ENCODE results near the gene RPS21. TPM values are rescaled to one million over a fixed set of nuclear protein-coding genes. Genes with fewer than 3 reads are reported as not detected.
A peak's percentile ranks its signal among the peaks of the same experiment; 100 is the strongest.

The RPS21 gene
- total and polyA plus RNA-seq, 5 donors, result 703 to 2,060 (median 755) TPM

DNA sequence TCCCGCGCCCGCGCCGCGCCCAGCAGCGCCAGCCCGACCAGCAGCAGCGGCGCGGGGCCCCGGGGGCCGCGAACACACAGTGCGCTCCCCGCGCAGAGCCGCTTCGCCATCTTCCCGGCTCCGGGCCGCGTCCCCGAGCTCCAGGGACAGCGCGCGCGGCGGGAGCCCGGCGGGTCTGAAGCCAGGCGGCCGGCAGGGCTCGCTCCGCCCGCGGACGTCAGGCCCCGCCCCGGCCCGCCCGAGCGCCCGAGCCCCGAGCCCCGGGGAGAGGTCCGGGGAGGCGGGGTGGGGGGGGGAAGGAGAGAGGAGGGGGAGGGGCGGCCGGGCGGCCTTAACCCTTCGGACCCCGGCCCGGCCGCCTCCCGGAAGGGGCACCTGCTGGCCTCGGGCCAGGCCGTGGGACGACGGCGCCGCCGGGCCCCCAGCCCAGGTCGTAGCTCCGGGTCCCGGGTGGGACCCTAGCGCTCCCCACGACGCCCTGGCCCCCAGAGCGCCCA is 19.7 kb upstream of the RPS21 start, which contains the start of gene LAMA5:
TSS of gene LAMA5 (minus strand) at position 177 of the 497 bp plus-strand sequence. CDS start at position 110, 67 bp downstream.
- peak; percentile 68 to 89 (median 88) for DNase-seq
- H3K4me3 ChIP-seq (ENCODE audit: low read length), result peak within 1 kb of the TSS; percentile 84
- WGBS, result under 1% methylated on average over 66 of the region's 70 CpGs
- no peaks in the 10 kb centered on the region for H3K9me3 ChIP-seq (ENCODE audit: control insufficient read depth, low read length)
- peak; percentile 18 to 51 for ATAC-seq
- peak within 1 kb of the TSS; percentile 61 for H3K27ac ChIP-seq (ENCODE audit: low read length)
- no peaks in the 10 kb centered on the region for H3K27me3 ChIP-seq (ENCODE audit: control insufficient read depth, insufficient read depth)
- intact Hi-C loops (cut with DNase I), result no loop called here
- peaks cover 13% of the 10 kb centered on the region for H3K4me1 ChIP-seq (ENCODE audit: control insufficient read depth, insufficient read depth, low read length)

DNA sequence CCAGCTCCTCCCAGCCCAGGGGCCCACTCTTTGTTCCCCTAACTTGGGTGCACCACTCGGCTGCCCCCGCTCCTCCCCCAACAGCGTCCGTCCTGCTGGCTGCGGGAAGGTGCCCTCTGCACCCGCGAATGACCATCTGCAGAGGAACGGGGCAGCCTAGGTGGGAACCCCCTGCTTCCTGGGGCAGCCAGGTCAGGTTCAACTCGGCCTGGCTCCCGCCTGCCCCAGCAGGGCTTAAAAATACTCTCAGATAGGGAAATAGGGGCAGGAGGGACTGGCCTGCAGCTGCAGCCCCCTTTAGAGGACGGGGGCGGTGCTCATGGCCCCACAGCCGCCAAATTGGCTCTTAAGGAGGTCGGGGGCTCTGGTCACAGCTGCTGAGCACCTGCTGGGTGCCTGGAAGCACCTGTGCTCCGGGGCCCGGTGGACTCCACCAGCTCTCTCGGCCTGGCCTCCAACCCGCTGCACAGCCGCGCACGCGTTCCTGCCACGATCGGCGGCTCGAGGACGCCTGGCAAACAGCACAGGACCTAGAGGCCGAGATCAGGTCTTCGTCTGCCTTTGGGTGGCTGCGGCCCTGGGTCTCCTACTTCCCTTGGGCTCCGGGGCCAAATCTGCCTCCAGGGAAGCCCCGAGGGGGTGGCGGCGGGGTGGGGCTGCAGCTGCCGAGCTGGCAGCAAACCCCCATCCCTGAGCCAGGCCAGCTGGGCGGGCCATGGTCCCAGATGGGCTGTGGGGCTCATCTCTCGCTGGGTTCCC is 19.1 kb upstream of the RPS21 start:
- H3K27me3 ChIP-seq (ENCODE audit: control insufficient read depth, insufficient read depth), result no peaks in the 10 kb centered on the region
- ATAC-seq (no peak), DNase-seq (peak; percentile 53 to 85 (median 79))
- H3K4me1 ChIP-seq (ENCODE audit: control insufficient read depth, insufficient read depth, low read length), result peaks cover 8% of the 10 kb centered on the region
- H3K27ac ChIP-seq (ENCODE audit: low read length), result peak overlapping the region; percentile 24
- H3K4me3 ChIP-seq (ENCODE audit: low read length), result peak overlapping the region; percentile 84
- no peaks in the 10 kb centered on the region for H3K9me3 ChIP-seq (ENCODE audit: control insufficient read depth, low read length)
- 5% methylated on average over 37 of the region's 37 CpGs for WGBS
- intact Hi-C loops (cut with DNase I), result no loop called here

DNA sequence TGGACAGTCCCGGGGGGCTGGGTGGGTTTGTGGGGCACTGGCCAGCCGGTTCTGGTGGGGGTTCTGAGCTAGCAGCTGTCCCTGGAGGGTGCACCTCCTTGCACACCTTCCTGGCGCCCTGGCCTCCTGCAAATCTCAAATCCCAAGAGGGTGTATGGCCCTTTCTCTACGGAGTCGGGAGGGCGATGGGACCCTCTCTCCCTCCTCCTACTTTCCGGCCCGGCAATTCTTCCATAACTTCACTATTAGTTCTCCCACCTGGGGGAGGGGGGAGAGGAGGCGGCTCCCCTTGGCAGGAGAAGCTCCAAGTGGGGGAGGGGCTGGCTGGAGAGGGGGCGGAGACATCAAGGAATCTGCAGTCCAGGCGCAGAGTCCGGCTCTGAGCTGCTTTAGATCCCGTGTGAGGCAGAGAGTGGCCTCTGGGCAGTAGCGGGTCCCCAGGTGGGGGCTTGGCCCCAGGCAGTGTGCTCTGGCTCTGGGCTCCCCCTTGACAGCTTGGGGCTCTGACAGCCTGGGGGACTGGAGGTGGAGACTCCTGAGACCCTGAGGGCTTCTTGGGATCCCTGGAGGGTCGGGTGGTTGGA is 18.4 kb upstream of the RPS21 start:
- ATAC-seq, result no peak
- Histone ChIP-seq H3K4me1 (ENCODE audit: control insufficient read depth, insufficient read depth, low read length) (peaks cover 5% of the 10 kb centered on the region), H3K27me3 (ENCODE audit: control insufficient read depth, insufficient read depth) (no peaks in the 10 kb centered on the region), H3K9me3 (ENCODE audit: control insufficient read depth, low read length) (no peaks in the 10 kb centered on the region), H3K27ac (ENCODE audit: low read length) (no peak overlapping the region), H3K4me3 (ENCODE audit: low read length) (no peak overlapping the region)
- DNase-seq, result peak; percentile 47 to 84 (median 76)
- WGBS, result 10% methylated on average over 15 of the region's 15 CpGs
- intact Hi-C loops (cut with DNase I), result no loop called here

DNA sequence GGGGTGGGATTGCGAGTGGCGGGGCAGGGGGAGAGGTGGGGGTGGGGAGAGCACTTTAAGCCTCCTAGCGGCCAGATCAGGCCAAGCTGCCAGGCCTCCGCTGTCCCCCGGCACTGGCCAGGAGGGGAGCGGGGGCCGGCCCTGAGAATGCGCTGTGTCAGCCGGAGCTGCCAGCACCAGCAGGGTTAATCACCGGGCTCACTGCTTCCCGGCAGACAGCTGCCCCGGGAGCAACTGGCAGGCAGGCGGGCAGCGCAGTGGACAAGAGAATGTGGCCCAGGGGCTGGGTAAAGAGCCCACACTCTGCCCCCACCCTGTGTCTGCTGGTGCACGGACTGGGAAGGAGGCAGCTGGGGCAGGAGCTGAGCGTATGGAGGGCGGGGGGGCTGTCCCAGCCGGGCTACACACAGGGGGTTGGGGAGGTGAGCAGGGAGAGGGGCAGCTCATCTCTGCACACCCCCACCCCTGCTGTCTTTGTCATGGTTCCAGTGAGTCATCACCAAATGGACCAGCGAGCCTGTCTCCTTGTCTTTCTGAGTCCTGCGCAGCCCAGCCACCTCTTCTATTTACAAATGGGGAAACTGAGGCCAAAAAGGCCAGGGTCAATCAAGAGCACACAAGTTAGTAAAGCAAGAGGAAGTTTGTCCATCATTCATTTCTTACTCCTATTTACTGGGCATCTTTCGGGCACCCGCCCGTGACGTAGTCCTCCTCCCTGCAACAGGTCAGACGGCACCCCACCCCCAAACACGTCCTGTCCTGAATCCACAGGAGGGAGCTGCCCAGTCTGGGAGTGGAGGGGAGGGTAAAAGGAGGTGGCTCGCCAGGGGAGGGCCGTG is 17.7 kb upstream of the RPS21 start:
- 21% methylated on average over 28 of the region's 28 CpGs for WGBS
- intact Hi-C loops (cut with DNase I), result no loop called here
- no peak overlapping the region for H3K4me3 ChIP-seq (ENCODE audit: low read length)
- H3K9me3 ChIP-seq (ENCODE audit: control insufficient read depth, low read length), result no peaks in the 10 kb centered on the region
- H3K27me3 ChIP-seq (ENCODE audit: control insufficient read depth, insufficient read depth), result no peaks in the 10 kb centered on the region
- ATAC-seq (peak in 1 of 2 donors; percentile 3), DNase-seq (peak in 2 of 3 donors; percentile 67 to 72)
- H3K27ac ChIP-seq (ENCODE audit: low read length), result no peak overlapping the region
- H3K4me1 ChIP-seq (ENCODE audit: control insufficient read depth, insufficient read depth, low read length), result peaks cover 2% of the 10 kb centered on the region

DNA sequence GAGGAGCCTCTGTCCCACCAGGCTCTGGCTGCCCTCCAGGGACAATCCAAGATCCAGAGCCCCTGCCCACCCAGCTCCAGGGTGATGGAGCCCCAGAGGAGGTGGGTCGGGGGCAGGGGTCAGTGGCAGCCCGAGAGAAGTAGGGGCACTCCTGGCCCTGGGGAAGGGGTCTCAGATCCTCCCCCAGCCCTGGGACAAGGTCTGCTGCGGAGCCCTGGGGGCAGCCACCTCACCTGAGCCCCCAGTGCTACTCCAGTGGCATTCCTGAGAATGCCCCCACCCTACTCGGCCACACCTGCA is 17.1 kb upstream of the RPS21 start:
- Histone ChIP-seq H3K4me1 (ENCODE audit: control insufficient read depth, insufficient read depth, low read length) (peaks cover 2% of the 10 kb centered on the region), H3K9me3 (ENCODE audit: control insufficient read depth, low read length) (no peaks in the 10 kb centered on the region), H3K27me3 (ENCODE audit: control insufficient read depth, insufficient read depth) (no peaks in the 10 kb centered on the region), H3K4me3 (ENCODE audit: low read length) (no peak overlapping the region), H3K27ac (ENCODE audit: low read length) (no peak overlapping the region)
- DNase-seq (no peak), ATAC-seq (no peak)
- WGBS, result 65% methylated on average over 4 of the region's 4 CpGs
- intact Hi-C loops (cut with DNase I), result no loop called here

DNA sequence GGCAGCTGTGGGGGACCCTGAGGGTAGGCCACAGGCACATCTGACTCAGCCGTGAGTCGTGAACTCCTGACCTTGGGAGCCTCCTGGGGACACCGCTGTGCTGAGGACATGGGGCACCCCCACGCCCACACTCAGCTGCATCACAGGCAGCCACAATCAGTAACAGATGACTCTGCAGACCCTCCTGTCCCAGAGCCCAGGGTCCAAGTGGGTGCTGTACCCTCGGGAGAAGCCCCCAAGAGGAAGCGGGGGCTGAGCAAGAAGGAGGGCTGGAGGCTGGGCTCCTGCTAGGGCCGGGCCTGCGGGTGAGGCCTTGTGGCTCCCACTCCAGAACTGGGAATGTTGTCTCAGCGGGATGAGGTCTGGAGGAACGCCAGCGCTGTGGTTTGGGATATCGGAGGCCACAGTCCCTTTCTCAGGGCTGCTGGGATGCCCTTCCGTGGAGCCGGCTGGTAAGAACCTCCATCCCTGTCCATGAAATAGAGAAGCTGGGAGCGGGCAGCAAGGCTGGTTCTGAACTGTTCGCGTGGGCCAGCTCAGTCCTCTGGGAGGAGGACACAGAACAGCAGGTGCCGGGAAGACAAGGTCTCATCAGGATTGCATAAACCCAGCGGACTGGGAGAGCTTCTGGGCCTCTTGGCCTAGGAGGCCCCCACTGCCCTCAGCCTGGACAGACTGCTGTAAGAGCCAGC is 16.6 kb upstream of the RPS21 start:
- ATAC-seq (no peak), DNase-seq (peak in 2 of 3 donors; percentile 75 to 79)
- Histone ChIP-seq H3K4me1 (ENCODE audit: control insufficient read depth, insufficient read depth, low read length) (peaks cover 2% of the 10 kb centered on the region), H3K4me3 (ENCODE audit: low read length) (no peak overlapping the region), H3K27ac (ENCODE audit: low read length) (peak overlapping the region; percentile 6), H3K9me3 (ENCODE audit: control insufficient read depth, low read length) (no peaks in the 10 kb centered on the region), H3K27me3 (ENCODE audit: control insufficient read depth, insufficient read depth) (no peaks in the 10 kb centered on the region)
- WGBS, result 55% methylated on average over 19 of the region's 19 CpGs
- intact Hi-C loops (cut with DNase I), result no loop called here

DNA sequence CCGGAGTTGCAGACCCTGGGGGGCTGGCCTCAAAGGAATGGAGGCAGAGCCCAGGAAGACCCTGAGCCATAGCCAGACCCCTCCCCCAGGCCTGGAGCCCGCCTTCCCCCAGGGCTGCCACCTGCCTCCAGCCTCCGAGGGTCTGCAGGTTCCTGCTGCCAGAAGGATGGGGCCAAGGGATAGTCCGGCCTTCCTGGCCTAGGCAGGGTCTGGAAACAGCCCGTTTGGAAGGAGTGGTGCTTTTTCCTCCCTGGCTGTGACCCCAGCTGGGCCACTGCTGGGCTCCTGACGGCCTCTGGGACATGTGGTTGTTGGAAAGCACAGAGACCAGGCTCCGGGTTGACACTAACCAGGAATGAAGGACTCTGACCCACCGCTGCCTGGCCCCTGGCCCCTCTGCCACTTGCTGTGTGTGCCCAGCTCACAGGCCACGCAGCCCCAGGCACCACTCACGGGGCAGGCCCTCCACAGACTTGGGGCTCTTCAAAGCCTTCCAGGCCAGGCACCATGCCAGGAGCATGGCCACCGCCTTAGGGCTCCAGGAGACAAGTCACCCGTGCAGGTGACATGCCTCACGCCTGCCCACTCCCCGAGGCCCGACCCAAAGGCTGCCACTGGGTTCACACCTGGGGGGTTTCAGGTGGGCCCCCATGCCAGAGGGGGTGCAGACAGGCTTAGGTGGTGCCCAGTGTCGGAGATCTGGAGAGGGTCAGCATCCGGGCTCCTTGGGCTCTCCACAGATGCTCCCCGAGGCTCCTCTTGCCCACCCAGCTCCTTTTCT is 15.9 kb upstream of the RPS21 start:
- H3K27ac ChIP-seq (ENCODE audit: low read length), result no peak overlapping the region
- ATAC-seq (no peak), DNase-seq (peak in 2 of 3 donors; percentile 60 to 67)
- intact Hi-C loops (cut with DNase I), result no loop called here
- no peak overlapping the region for H3K4me3 ChIP-seq (ENCODE audit: low read length)
- no peaks in the 10 kb centered on the region for H3K27me3 ChIP-seq (ENCODE audit: control insufficient read depth, insufficient read depth)
- 69% methylated on average over 18 of the region's 18 CpGs for WGBS
- H3K4me1 ChIP-seq (ENCODE audit: control insufficient read depth, insufficient read depth, low read length), result peaks cover 2% of the 10 kb centered on the region
- no peaks in the 10 kb centered on the region for H3K9me3 ChIP-seq (ENCODE audit: control insufficient read depth, low read length)

DNA sequence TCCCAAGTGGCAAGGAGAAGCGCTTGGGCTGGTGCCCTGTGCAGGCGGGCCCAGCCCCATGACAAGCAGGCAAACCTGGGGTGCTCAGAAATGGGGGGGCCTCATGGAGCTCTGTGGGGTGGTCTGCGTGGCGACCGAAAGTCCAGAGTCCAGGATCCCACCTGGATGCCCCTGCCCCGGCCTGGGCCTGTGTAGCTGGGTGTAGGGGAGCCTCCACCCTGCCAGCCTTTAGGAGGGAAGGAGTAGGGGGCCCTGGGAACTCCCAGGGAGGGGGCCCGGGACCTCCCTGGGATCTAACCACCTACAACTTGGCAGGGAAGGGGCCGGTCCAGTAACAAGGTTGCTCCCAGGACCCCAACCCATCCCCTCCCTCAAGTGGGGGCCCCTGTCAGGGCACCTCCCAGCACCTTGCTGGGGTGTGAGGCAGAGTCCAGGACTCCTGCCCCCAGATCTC is 15.3 kb upstream of the RPS21 start:
- no peaks in the 10 kb centered on the region for H3K27me3 ChIP-seq (ENCODE audit: control insufficient read depth, insufficient read depth)
- peak in 1 of 3 donors; percentile 56 for DNase-seq
- no peak overlapping the region for H3K27ac ChIP-seq (ENCODE audit: low read length)
- no peaks in the 10 kb centered on the region for H3K9me3 ChIP-seq (ENCODE audit: control insufficient read depth, low read length)
- intact Hi-C loops (cut with DNase I), result no loop called here
- no peak for ATAC-seq
- 95% methylated on average over 8 of the region's 8 CpGs for WGBS
- no peak overlapping the region for H3K4me3 ChIP-seq (ENCODE audit: low read length)
- H3K4me1 ChIP-seq (ENCODE audit: control insufficient read depth, insufficient read depth, low read length), result peaks cover 2% of the 10 kb centered on the region

DNA sequence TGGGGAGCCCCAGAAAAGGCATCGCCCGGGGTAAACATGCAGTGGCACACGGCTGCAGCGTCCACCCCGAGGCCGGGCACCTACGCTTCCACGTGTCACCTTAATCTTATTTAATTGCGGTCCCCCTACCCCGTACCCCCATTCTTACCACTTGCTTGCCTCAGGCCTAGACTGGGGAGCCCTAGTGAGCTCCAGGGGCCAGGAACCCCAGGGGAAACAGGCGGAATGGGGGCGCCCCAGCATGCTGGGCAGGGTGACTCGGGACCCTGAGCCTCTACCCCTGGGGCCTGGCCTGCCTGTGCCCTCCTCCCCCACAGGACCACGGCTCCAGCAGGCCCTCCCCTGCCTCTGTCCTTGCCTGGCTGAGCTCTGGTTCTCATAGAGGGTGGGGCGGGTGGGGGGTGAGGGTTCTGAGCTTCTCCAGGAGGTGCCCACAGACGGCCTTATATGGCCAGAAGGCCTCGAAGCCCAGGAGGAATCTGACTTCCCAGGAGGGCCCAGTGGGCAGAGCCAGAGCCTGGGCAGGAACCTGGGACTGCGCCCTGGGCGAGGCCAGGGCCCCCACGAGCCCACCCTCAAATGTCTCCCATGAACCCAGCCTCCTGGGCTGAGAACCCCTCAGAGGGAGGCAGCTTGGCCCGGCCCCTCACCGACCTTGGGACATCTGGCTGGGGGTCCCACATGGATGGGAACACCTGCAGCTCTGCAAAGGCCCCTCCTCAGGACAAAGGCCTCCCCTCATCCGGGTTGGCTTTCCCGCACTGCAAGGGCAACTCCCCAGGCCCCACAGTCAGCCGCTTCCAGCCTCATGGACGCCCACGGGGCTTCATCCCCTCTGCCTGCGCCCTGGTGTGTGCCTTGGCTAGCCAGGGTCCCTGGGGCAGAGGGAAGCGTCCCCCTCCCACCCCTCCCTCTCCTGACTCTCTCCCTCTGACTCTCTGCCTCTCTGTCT is 14.6 kb upstream of the RPS21 start:
- peak in 2 of 3 donors; percentile 39 to 45 for DNase-seq
- 76% methylated on average over 29 of the region's 29 CpGs for WGBS
- no peak for ATAC-seq

More for the DNA sequence above, 14.6 kb upstream of the RPS21 start:
- Histone ChIP-seq H3K4me1 (ENCODE audit: control insufficient read depth, insufficient read depth, low read length) (peaks cover 2% of the 10 kb centered on the region), H3K27me3 (ENCODE audit: control insufficient read depth, insufficient read depth) (no peaks in the 10 kb centered on the region), H3K27ac (ENCODE audit: low read length) (no peak overlapping the region), H3K4me3 (ENCODE audit: low read length) (no peak overlapping the region), H3K9me3 (ENCODE audit: control insufficient read depth, low read length) (no peaks in the 10 kb centered on the region)
- intact Hi-C loops (cut with DNase I), result no loop called here
